Astrocyte (in vitro differentiated cells and primary cell): ENCODE data around the gene SERPINA10. TPM values are rescaled to one million over a fixed set of nuclear protein-coding genes. Genes with fewer than 3 reads are reported as not detected.

ENCODE experiments used
- DNase-seq: peaks from one replicate; pipeline ENCODE4 v3.0.0-alpha.2; 2010; ENCODE audit warnings: low read depth
- FAIRE-seq: peaks from 2 replicates; lab custom pipeline; 2011; peaks lifted over from hg19 to GRCh38; lab: Jason Lieb, UNC
- H2AFZ ChIP-seq: 2 replicates; pipeline ENCODE4 v1.6.0; 2012; ENCODE audit warnings: low read depth, low read length, inconsistent platforms
- H3K27ac ChIP-seq: 2 replicates; pipeline ENCODE4 v1.5.1; 2011; ENCODE audit warnings: low read depth, low read length, inconsistent platforms
- H3K27me3 ChIP-seq: 2 replicates; pipeline ENCODE4 v1.6.0; 2011; ENCODE audit warnings: low read length, inconsistent platforms; ENCODE audit not compliant: insufficient read depth
- H3K36me3 ChIP-seq: 2 replicates; pipeline ENCODE4 v1.5.1; 2011; ENCODE audit warnings: low read length, inconsistent platforms; ENCODE audit not compliant: insufficient read depth
- H3K4me1 ChIP-seq: 2 replicates; pipeline ENCODE4 v1.5.1; 2011; ENCODE audit warnings: low read length, inconsistent platforms; ENCODE audit not compliant: insufficient read depth
- H3K4me2 ChIP-seq: 2 replicates; pipeline ENCODE4 v1.6.0; 2012; ENCODE audit warnings: low read length, inconsistent platforms
- H3K4me3 ChIP-seq: 2 replicates; pipeline ENCODE4 v1.5.1; 2011; ENCODE audit warnings: low read depth, mild to moderate bottlenecking, low read length, inconsistent platforms; ENCODE audit not compliant: insufficient read depth
- H3K79me2 ChIP-seq: 2 replicates; pipeline ENCODE4 v1.6.0; 2012; ENCODE audit warnings: mild to moderate bottlenecking, low read length, inconsistent platforms; ENCODE audit not compliant: insufficient read depth
- H3K9ac ChIP-seq: 2 replicates; pipeline ENCODE4 v1.6.0; 2012; ENCODE audit warnings: mild to moderate bottlenecking, low read length, inconsistent platforms
- H3K9me3 ChIP-seq: 2 replicates; pipeline ENCODE4 v1.5.1; 2012; ENCODE audit warnings: low read depth, mild to moderate bottlenecking, low read length, inconsistent platforms; ENCODE audit not compliant: insufficient read depth
- H4K20me1 ChIP-seq: 2 replicates; pipeline ENCODE4 v1.6.0; 2012; ENCODE audit warnings: low read length, inconsistent platforms; ENCODE audit not compliant: insufficient read depth
- H3K27ac Mint-ChIP-seq: one replicate; pipeline ENCODE4 v1.8.0; 2021; ENCODE audit warnings: mild to moderate bottlenecking, mixed read lengths; ENCODE audit not compliant: unreplicated experiment
- H3K27me3 Mint-ChIP-seq: one replicate; pipeline ENCODE4 v1.8.0; 2021; ENCODE audit warnings: low read depth, mixed read lengths; ENCODE audit not compliant: unreplicated experiment
- H3K36me3 Mint-ChIP-seq: one replicate; pipeline ENCODE4 v1.8.0; 2021; ENCODE audit warnings: low read depth, mixed read lengths; ENCODE audit not compliant: unreplicated experiment
- H3K4me1 Mint-ChIP-seq: one replicate; pipeline ENCODE4 v1.8.0; 2021; ENCODE audit warnings: low read depth, mixed read lengths; ENCODE audit not compliant: unreplicated experiment
- H3K4me3 Mint-ChIP-seq: one replicate; pipeline ENCODE4 v1.8.0; 2021; ENCODE audit warnings: mild to moderate bottlenecking, moderate library complexity, mixed read lengths; ENCODE audit not compliant: unreplicated experiment
- H3K9me3 Mint-ChIP-seq: one replicate; pipeline ENCODE4 v1.8.0; 2021; ENCODE audit warnings: mild to moderate bottlenecking, mixed read lengths; ENCODE audit not compliant: unreplicated experiment
- CTCF ChIP-seq: IDR thresholded peaks from 2 replicates; pipeline ENCODE4 v1.5.1; 2011; ENCODE audit warnings: low read depth, mild to moderate bottlenecking, inconsistent platforms, low read length, moderate library complexity; ENCODE audit not compliant: insufficient read depth
- EZH2 ChIP-seq: IDR thresholded peaks from 2 replicates; pipeline ENCODE4 v1.6.1; 2012; ENCODE audit warnings: mild to moderate bottlenecking, low read length, inconsistent platforms; ENCODE audit not compliant: insufficient read depth
- total RNA-seq: library from RNA; stranded (reverse); gene quantifications from 2 replicates; pipeline ENCODE4 v1.2.1, GENCODE V29; 2021

SERPINA10 gene
- total RNA-seq, 1 donor from 2014 or later, result not detected

- H3K4me2 ChIP-seq, result no peak overlapping the region
- no peak overlapping the region for H2AFZ ChIP-seq
- Mint-ChIP-seq H3K4me1 (peaks cover 3% of the 10 kb centered on the region), H3K27me3 (peaks cover 4% of the 10 kb centered on the region), H3K4me3 (no peak overlapping the region), H3K36me3 (no peaks in the 10 kb centered on the region), H3K9me3 (no peaks in the 10 kb centered on the region), H3K27ac (no peak overlapping the region)
- H3K36me3 ChIP-seq, result no peaks in the 10 kb centered on the region
- no peak overlapping the region for H3K27ac ChIP-seq
- TF ChIP-seq EZH2 (no peak), CTCF (no peak)
- H3K4me1 ChIP-seq, result no peaks in the 10 kb centered on the region
- FAIRE-seq, result no peak
- no peaks in the 10 kb centered on the region for H3K79me2 ChIP-seq
- no peak overlapping the region for H3K4me3 ChIP-seq
- no peak overlapping the region for H3K9ac ChIP-seq
- H3K9me3 ChIP-seq, result no peaks in the 10 kb centered on the region
- DNase-seq, result no peak
- no peaks in the 10 kb centered on the region for H3K27me3 ChIP-seq
- no peaks in the 10 kb centered on the region for H4K20me1 ChIP-seq
These were observed 39.1 kb upstream of the SERPINA10 start for GRCh38 chr14:94332063-94332583.

GRCh38 chr14:94331462-94331861 is 38.4 kb upstream of the SERPINA10 start:
- no peaks in the 10 kb centered on the region for H3K4me1 ChIP-seq
- H3K4me3 ChIP-seq, result no peak overlapping the region
- H3K27ac Mint-ChIP-seq, result no peak overlapping the region
- no peaks in the 10 kb centered on the region for H3K36me3 ChIP-seq
- peaks cover 3% of the 10 kb centered on the region for H3K4me1 Mint-ChIP-seq
- no peak overlapping the region for H2AFZ ChIP-seq
- no peaks in the 10 kb centered on the region for H3K27me3 ChIP-seq
- FAIRE-seq (no peak), DNase-seq (no peak)
- no peaks in the 10 kb centered on the region for H3K9me3 ChIP-seq
- no peaks in the 10 kb centered on the region for H3K79me2 ChIP-seq
- no peaks in the 10 kb centered on the region for H3K36me3 Mint-ChIP-seq
- TF ChIP-seq EZH2 (no peak), CTCF (no peak)
- H3K4me3 Mint-ChIP-seq, result no peak overlapping the region
- H3K9me3 Mint-ChIP-seq, result no peaks in the 10 kb centered on the region
- no peak overlapping the region for H3K27ac ChIP-seq
- no peaks in the 10 kb centered on the region for H4K20me1 ChIP-seq
- H3K9ac ChIP-seq, result no peak overlapping the region
- peaks cover 4% of the 10 kb centered on the region for H3K27me3 Mint-ChIP-seq
- H3K4me2 ChIP-seq, result no peak overlapping the region

- no peak for DNase-seq
- no peak overlapping the region for H3K9ac ChIP-seq
- TF ChIP-seq CTCF, result no peak
- TF ChIP-seq EZH2, result no peak
- H3K4me2 ChIP-seq, result no peak overlapping the region
- H3K9me3 ChIP-seq, result no peaks in the 10 kb centered on the region
- Mint-ChIP-seq H3K9me3 (no peaks in the 10 kb centered on the region), H3K4me1 (peaks cover 3% of the 10 kb centered on the region), H3K27ac (no peak overlapping the region), H3K27me3 (peaks cover 4% of the 10 kb centered on the region), H3K4me3 (no peak overlapping the region), H3K36me3 (no peaks in the 10 kb centered on the region)
- H3K36me3 ChIP-seq, result no peaks in the 10 kb centered on the region
- H3K4me1 ChIP-seq, result no peaks in the 10 kb centered on the region
- no peaks in the 10 kb centered on the region for H3K79me2 ChIP-seq
- H4K20me1 ChIP-seq, result no peaks in the 10 kb centered on the region
- no peak overlapping the region for H3K4me3 ChIP-seq
- H3K27me3 ChIP-seq, result no peaks in the 10 kb centered on the region
- no peak overlapping the region for H3K27ac ChIP-seq
- FAIRE-seq, result no peak
- no peak overlapping the region for H2AFZ ChIP-seq
These were observed 37.8 kb upstream of the SERPINA10 start for GRCh38 chr14:94330857-94331256.
